Fibroblast of mammary gland (primary cell): ENCODE measurements around the gene ARFGAP3.

Experiments used
- DNase-seq: peaks from one replicate; pipeline ENCODE4 v3.0.0-alpha.2; 2010; ENCODE audit warnings: low read depth
- H3K4me3 ChIP-seq: 2 replicates; pipeline ENCODE4 v1.5.1; 2011; ENCODE audit warnings: low read depth, mild to moderate bottlenecking, low read length, moderate library complexity; ENCODE audit not compliant: control insufficient read depth
- TF ChIP-seq, protein P1 (sequence below): conservative IDR thresholded peaks from 2 replicates; pipeline ENCODE4 v1.5.1; 2011; ENCODE audit warnings: low read depth, low read length, inconsistent platforms; ENCODE audit not compliant: control insufficient read depth, insufficient read depth

Gene ARFGAP3, protein sequence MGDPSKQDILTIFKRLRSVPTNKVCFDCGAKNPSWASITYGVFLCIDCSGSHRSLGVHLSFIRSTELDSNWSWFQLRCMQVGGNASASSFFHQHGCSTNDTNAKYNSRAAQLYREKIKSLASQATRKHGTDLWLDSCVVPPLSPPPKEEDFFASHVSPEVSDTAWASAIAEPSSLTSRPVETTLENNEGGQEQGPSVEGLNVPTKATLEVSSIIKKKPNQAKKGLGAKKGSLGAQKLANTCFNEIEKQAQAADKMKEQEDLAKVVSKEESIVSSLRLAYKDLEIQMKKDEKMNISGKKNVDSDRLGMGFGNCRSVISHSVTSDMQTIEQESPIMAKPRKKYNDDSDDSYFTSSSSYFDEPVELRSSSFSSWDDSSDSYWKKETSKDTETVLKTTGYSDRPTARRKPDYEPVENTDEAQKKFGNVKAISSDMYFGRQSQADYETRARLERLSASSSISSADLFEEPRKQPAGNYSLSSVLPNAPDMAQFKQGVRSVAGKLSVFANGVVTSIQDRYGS

DNA sequence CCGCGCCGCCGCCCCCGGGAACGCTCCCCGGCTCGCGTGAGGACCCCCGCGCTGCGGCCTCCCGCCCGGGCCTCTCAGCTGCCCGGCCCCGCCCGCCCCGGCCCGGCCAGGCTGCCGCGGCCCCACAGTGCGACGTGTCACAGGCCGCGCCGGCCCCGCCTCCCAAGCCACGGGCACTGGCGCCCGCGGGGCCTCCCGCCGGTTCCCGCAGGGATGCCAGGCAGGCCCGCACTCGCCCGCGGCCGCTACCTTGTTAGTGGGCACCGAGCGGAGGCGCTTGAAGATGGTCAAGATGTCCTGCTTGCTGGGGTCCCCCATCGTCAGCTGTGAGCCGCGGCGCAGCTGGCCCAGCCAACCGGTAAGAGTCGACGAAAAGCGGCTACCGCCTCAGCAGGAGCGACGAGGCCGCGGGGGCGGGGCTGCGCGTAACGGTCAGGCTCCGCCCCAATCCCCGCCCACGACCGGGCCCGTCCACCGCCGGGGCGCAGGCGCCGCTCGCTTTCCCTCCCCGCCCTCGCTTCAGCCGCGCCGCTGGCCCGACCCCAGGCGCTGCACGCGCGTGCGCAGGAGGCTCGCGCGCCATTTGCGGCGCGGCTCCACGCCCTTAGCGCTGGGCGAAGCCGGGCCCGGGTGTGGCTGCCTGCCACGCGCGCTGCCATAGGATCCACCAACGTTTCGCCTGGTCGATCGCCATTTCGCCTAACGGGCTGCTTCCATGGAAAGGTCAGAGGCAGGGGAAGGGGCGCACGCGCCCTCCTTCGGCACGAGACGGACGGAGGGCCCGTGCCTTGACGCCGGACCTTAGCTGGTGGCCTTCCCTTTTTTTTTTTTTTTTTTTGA, at the start of gene ARFGAP3:
TSS of gene ARFGAP3 (minus strand) at position 409 of the 840 bp plus-strand sequence. CDS start at position 318, 91 bp downstream.
- TF ChIP-seq, protein P1, sequence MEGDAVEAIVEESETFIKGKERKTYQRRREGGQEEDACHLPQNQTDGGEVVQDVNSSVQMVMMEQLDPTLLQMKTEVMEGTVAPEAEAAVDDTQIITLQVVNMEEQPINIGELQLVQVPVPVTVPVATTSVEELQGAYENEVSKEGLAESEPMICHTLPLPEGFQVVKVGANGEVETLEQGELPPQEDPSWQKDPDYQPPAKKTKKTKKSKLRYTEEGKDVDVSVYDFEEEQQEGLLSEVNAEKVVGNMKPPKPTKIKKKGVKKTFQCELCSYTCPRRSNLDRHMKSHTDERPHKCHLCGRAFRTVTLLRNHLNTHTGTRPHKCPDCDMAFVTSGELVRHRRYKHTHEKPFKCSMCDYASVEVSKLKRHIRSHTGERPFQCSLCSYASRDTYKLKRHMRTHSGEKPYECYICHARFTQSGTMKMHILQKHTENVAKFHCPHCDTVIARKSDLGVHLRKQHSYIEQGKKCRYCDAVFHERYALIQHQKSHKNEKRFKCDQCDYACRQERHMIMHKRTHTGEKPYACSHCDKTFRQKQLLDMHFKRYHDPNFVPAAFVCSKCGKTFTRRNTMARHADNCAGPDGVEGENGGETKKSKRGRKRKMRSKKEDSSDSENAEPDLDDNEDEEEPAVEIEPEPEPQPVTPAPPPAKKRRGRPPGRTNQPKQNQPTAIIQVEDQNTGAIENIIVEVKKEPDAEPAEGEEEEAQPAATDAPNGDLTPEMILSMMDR: no peak
- DNase-seq: peak; percentile 87
- peak within 1 kb of the TSS; percentile 75 for H3K4me3 ChIP-seq

DNA sequence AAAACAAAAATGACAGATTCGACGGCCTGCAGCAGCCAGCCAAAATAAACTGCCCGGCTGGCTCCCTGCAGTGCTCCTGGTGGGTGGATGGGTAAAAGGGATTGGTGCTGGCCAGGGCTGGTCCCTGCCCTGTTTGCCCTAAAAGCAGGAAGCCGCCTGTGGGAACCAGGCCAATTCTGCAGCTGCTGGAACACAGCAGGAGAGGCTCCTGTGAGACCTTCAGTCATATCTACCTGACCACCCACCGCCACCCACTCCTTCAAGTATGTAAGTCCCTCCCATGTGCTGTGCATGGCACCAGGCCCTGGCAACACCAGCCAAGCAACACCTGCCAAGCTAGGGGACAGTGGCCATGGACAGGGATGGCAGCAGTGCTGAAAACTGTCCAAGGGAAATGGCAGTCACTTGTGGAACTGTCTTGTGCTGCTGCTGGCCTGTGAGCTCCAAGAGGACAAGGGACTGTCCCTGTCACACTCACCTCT, 48.7 kb upstream of the ARFGAP3 start:
- DNase-seq: no peak
- TF ChIP-seq, protein P1: no peak
- H3K4me3 ChIP-seq: no peak overlapping the region

DNA sequence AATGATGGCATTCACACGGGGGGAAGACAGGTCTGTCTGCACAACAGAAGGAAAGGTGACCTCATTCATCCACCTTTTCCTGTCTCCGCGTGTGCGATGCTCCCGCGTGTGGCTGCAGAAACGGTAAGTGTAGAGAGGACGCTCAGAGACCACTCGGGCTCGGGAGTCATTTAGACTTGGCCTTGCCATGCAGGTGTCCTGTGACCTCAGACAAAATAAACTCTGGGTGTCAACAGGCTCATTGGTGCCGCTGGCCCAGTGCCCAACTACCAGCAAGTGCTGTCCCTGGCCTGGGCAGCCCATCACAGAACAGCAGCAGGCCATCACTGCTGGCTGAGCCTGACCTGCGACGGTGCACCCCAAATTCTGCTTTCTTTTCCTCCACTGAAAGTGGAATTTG, 48.1 kb upstream of the ARFGAP3 start:
- TF ChIP-seq, protein P1: no peak
- no peak overlapping the region for H3K4me3 ChIP-seq
- DNase-seq: no peak

DNA sequence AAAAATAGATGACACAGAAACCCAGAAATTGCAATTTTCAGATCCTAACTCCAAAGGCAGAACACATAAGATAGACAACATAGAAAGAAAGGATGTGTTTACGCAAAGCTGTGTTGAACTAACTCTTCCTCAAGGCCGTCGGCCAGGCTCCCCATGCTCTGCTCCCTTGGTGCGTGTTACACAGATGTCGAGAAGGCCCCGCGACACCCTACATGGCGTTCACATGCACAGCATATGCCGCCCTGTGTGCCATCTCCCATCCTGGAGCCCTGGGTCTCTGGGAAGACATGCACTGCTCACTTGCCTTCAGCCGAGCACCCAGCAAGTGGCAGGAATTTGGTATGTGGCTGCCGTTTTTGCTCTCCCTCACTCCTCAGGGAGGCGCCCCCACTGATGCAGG, 47.0 kb upstream of the ARFGAP3 start:
- TF ChIP-seq, protein P1: no peak
- no peak for DNase-seq
- H3K4me3 ChIP-seq: no peak overlapping the region

DNA sequence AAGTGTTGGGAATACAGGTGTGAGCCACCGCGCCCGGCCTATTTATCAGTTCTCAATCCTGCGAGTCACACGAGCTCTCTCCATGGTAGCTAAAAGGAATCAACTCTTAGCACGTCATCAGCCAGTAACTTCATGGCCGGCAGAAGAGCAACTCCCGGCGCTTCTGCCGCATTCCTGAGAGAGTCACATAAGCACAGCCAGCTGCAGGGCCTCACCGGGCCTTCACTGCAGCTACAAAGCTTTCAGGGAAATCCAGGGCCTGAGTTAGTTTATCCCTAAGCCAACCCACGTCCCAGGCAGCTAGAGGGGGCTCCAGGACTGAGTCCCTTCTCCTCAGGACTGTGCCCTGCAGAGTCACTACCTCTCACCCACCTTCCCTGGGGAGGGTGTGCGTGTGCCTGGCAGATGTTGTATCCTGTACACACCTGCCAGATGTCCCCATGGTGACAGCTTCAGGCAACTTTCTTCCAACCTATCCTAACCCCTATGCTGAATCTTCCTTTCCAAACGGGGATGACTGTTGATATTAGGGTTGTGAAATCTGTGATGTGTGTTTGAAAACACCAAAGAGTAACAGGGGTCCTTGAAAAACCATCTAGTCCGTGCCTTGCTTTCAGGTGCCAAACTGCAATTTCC, 45.9 kb upstream of the ARFGAP3 start:
- H3K4me3 ChIP-seq: no peak overlapping the region
- peak; percentile 15 for DNase-seq
- TF ChIP-seq, protein P1: no peak
